ENCODE results near the gene MUC20.
"Not testable (repeated sequence)": the region's sequence is repeated elsewhere in the genome, so short reads cannot be mapped to it uniquely, and the experiment has no call there.

Gene MUC20

DNA sequence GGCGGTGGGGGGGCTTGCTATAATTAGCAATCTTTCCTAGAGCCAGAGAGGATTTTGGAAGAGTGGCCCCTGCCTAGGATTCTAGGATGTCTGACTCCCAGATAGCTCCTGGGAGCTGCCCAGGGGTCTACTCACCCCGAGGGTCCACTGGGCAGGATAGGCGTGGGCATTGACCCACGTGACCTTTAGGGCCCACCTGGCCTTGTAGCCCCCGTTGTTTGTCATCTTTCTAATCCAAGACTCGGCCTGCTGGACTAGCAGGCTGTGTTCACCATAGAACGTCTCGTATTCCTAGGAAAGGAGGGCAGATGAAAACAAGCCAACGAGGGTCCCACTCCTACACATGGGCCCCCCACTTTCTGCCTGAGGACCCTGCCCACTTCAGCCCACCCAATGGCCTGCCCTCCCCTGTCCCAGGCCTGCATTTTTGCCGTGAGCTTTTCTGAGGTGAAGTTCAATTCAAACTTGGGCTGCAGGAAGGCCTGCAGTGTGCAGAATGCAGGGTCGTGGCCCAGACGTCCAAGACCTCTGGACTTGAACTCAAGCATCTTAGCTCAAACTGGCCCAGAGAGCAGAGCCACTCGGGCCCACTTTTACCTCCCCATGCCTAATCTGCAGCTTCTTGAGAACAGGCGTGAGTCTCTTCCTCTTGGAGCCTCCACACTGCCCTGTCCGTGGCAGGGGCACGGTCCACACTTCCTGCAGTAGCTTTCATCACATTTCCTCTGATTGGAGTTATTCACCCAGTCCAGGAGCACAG, 49.5 kb downstream of the MUC20 start:
- no peak for DNase-seq (ENCODE audit: low read depth in 2 of 2, low spot score in 1 of 2)

DNA sequence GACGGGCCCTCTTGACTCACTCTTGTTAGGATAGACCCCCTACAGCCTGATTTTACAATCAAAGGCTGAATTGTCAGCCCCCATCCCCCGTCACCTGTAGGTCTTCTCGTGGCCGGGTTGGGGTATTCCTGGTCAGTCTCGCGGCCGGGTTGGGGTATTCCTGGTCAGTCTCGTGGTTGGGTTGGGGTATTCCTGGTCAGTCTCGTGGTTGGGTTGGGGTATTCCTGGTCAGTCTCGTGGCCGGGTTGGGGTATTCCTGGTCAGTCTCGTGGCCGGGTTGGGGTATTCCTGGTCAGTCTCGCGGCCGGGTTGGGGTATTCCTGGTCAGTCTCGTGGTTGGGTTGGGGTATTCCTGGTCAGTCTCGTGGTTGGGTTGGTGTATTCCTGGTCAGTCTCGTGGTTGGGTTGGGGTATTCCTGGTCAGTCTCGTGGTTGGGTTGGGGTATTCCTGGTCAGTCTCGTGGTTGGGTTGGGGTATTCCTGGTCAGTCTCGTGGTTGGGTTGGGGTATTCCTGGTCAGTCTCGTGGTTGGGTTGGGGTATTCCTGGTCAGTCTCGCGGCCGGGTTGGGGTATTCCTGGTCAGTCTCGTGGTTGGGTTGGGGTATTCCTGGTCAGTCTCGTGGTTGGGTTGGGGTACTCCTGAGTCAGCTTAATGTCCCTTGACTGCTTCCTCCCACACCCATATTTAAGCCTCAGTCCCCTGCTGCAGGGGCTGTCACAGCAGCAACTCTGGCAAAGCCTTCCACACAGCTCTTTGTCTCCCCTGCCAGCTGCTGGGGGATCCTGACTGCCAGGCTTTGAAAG, 50.3 kb downstream of the MUC20 start:
- not testable (repeated sequence) for DNase-seq (ENCODE audit: low read depth in 2 of 2, low spot score in 1 of 2)

DNA sequence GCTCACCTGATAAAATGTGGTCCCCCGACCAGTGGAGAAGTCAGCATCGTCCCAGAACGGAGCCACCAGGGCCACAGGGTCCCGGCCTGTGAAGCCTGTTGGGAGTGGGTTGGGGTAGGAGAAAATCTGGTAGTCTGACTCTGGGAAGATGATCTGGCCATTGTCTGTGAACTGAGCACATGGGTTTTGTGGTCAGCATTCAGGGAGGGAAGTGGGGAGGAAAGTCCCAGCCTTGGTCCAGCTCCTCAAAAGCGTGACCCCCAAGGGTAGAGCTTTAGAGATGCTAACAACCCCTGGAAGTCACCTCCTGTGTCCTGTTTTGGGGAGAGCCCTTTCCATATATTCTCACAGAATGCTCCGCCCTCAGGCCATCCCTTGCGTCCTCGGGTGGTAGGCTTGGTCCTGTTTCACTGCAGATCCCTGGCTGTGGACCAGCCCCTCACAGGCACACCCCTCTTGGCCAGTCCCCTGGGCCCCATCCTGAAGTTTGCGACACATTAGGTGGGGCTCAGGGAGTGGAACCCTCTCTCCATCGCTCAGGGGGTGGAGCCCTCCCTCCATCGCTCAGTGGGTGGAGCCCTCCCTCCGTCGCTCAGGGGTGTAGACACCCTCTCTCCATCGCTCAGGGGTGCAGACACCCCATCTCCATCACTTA, 51.0 kb downstream of the MUC20 start:
- DNase-seq (ENCODE audit: low read depth in 2 of 2, low spot score in 1 of 2), result no peak

DNA sequence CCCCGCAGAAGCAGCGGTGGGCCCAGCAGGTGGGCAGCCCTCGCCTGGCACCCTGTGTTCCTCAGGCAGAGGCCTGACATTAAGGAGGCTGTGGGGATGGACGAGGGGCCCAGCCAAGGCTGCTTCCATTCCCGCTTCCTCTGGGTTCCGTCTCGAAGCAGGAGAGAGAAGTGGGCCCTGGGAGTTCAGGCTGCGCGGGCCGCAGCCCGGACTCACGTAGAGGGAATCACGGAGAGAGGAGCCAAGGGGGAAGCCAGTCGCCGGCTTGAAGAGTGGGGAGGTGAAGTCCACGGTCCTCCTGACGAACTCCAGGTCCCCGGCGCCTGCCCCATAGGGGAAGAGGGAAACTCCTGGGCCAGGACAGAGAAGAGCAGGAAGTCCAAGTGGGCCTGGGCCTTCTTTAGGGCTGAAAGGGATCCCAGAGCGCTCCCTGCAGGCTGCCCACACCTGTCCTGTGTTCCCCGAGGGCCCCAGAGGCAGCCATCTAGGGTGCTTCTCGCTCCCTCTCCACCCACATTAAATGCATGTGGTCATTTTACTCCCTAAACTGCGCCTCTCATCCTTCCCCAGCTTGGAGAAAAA, 53.3 kb downstream of the MUC20 start:
- no peak for DNase-seq (ENCODE audit: low read depth in 2 of 2, low spot score in 1 of 2)

DNA sequence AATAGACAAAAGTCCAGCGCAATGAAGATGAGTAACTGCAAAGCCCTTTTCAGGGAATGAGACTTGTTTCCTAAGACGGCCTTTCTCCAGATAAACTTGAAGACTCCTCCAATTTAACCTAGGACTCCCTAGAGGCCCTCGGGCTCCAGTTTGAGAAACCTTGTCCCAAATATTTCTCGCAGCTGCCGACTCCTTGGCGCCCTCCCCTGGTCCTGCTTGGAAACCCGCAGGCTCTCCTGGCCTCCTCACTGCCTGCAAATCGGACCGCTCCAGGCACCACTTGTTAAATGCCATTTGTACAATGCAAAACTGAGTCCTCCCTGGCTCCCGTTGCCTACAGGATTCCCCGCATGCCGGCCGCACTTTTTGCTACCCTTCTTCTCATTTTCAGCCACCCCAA, 54.1 kb downstream of the MUC20 start:
- no peak for DNase-seq (ENCODE audit: low read depth in 2 of 2, low spot score in 1 of 2)

DNA sequence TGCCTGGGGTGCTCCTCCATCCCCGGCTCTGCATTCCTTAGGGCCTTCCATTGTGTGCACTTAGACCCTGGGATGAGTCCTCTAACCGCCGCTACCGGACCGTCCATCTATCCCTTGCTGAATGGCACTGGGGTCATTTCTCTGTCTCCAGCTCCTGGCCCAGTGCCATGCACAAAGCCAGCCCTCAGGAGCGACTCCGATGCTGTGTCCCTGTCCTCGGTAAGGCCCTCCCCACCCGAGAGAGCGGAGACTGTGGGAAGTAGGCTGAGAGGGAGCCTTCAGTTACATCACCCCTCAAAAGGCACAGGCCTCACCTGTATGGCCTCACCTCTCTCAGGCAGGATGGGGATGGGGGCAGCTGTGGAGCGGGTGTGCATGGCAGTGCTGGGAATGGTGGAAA, 57.2 kb downstream of the MUC20 start:
- DNase-seq (ENCODE audit: low read depth in 2 of 2, low spot score in 1 of 2), result no peak

DNA sequence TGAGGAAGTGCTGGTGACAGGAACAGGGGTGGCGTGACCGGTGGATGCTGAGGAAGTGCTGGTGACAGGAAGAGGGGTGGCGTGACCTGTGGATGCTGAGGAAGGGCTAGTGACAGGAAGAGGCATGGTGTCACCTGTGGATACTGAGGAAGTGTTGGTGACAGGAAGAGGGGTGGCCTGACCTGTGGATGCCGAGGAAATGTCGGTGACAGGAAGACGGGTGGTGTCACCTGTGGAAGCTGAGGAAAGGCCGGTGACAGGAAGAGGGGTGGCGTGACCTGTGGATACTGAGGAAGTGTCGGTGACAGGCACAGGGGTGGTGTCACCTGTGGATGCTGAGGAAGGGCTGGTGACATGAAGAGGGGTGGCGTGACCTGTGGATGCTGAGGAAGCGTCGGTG, 60.5 kb downstream of the MUC20 start:
- DNase-seq (ENCODE audit: low read depth in 2 of 2, low spot score in 1 of 2), result not testable (repeated sequence)
